Frontal cortex (tissue), 4 donors: Measurements from ENCODE around the gene MAP2K5. TPM values are rescaled to one million over a fixed set of nuclear protein-coding genes. Genes with fewer than 3 reads are reported as not detected.

Experiments
- DNase-seq, 2 donors: peaks; one replicate each; pipeline ENCODE4 v3.0.0; 2012; ENCODE audit warnings: low spot score in 2 of 2
- FAIRE-seq: peaks from 2 replicates; lab custom pipeline; 2012; peaks lifted over from hg19 to GRCh38; lab: Jason Lieb, UNC
- total RNA-seq: library from RNA; depleted of rRNA; stranded (reverse); fragments of >200 nt; gene quantifications from one replicate; pipeline ENCODE4 v1.2.3, GENCODE V29; 2014
- donor health status: control.
- donor health status: control.
- donor health status: control.

The MAP2K5 gene
- total RNA-seq, result 11.0 TPM

DNA sequence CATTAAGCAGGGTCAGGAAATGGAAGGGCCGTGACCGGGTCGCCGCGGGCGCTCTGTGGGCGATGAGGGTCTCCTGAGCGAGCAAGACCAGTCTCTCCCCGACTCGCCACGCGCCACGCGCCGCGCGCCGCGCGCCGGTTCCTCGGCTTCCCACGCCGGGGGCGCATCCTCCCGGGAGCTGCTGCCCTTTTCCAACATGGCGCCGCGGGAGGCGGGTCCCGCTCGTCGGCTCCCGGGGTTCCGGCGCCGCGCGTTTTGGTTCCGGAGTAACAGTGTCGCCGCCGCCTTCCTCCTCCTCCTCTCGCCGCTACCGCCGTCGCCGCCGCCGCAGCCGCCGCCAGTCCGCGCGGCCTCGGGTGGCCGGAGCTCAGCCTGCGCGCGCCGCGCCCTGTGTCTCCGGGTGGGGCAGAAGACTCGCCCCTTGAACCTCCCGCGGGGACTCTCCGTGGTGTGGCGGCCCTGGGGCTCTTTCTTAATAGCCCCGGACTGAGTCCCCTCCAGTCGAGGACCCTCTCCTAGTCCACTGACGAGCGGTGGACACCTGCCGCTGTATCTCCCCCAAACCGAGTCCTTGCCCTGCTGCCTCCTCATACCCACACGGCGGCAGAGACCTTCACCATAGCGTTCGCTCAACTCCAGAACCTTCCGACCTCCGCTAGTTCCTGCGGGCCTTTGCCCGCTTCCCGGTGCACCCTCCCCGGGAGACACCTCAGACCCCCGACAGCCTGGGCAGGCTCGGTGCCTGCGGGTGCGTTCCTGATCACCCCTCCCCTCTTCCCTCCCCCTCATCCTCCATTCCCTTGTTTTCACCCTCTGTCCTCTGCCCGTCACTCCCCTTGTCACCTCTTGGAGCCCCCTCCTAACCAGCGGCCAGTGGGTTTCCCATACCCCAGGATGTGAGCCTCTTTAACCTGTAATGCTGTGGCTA lies at the start of gene MAP2K5:
TSS of gene MAP2K5 (plus strand) at position 284 of the 928 bp plus-strand sequence. CDS start at position 917, 633 bp downstream.
- DNase-seq (peak; percentile 82 to 88), FAIRE-seq (no peak)

DNA sequence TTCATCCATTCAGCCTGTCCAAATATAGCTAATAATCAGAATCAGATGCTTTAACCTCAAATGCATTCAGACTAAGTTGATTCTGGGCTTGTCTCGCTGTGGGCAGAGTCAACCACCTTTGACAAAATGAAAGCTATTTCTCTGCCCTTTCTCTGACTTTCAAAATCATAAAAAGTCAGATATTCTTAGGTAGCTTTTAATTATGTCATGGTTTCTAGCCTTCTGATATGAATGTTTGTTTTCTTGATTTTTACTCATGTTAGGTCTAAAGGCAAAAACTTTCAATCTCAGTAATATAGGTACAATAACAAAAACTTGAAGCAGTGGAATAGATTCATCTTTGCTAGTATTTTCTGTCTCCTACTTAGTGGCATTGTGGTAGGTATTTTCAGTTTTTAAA lies 46.9 kb upstream of the MAP2K5 start:
- DNase-seq, result no peak
- no peak for FAIRE-seq

DNA sequence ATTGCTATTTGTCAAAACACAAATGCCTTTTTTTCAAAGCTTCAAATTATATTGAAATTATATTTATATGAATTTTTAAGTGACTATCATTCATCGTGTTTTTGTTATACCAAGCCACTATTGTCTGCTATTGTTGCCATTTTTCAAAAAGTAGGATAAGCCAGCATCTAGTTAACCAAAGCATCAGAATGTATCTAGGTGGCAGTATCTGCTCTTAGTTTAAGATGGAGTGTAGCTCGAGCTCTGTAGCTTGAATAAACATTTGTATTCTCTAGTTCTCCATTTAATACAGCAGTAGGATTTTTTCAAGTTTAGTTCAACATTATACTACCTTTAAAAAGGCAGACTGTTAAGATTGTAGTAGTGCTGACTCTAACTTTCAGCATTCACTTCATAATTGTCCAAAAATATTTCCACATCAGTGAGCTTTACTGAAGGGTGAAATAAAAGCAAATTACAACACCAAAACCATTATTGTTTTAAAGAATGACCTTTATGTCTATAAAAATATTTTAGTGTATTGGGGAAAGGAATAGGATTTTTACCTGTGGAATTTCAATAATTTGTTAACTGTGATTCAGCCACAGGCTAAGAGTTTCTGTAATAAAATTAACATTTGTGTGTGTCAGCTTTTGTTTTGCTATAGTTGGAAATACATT lies 41.2 kb upstream of the MAP2K5 start:
- peak; percentile 35 to 39 for DNase-seq
- FAIRE-seq, result peak; percentile 96

DNA sequence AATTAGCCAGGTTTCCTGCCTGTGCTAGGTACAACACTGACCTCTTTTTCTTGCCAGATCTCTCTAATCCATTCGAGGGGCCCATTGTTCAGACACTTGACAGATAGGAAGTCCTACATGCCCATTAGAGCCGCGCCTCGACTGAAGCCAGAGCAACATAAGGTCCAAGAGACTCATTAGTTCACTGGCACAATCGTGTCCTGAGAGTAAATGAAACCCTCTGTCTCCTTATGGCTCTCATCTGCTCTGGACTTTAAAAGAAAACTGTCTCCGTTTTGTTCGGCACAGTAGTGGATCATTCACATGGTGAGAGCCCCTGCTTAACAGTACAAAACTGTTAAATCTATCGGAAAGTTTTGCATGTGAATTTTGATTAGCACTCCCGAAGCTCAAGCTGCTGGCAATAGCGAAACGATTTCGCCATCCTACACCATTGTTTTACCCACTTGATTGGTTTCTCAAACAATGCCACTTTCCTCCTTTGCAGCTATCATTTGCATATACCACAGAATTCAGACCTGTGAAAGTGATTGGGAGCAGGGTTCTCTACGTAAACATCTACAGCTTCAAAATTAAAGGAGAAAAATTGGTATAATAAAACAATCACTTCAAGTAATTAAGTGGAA lies 40.6 kb upstream of the MAP2K5 start:
- FAIRE-seq, result no peak
- DNase-seq, result no peak

DNA sequence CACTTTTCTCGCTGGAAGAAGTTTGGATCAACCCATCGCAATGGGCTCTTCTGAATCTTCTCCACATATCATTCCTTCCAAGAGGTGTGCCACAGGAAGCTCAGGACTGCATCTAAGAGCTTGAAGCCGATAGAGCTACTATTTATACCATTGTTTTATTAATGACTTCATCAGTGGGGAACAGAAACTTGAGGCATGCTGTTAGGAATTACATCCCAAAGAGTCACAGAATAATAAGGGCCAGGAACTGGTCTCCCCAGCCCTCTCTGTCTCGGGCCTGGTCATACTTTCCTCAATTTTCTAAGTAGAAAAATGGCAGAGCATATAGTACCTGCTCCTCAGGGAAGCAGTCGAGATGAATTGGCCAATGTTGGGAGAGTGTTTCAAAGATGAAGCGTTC lies 38.4 kb upstream of the MAP2K5 start:
- FAIRE-seq (no peak), DNase-seq (no peak)

DNA sequence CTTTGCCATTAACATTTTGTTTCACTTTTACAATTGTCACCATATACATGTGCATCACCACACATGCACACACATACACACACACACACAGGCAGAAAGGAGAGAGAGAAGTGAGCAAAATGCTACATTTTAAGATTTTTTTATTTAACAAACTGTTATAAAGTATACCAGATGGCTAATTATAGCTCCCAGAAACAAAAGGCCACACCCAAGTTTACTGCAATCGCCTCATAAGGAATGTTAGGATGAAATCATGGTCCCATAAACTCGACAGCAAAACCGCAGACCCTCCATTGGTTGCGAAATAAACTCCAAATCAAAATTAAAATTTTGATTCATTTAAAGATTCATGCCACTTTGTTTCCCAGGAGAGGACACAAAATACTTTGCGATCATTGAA lies 37.7 kb upstream of the MAP2K5 start:
- DNase-seq (no peak), FAIRE-seq (no peak)

DNA sequence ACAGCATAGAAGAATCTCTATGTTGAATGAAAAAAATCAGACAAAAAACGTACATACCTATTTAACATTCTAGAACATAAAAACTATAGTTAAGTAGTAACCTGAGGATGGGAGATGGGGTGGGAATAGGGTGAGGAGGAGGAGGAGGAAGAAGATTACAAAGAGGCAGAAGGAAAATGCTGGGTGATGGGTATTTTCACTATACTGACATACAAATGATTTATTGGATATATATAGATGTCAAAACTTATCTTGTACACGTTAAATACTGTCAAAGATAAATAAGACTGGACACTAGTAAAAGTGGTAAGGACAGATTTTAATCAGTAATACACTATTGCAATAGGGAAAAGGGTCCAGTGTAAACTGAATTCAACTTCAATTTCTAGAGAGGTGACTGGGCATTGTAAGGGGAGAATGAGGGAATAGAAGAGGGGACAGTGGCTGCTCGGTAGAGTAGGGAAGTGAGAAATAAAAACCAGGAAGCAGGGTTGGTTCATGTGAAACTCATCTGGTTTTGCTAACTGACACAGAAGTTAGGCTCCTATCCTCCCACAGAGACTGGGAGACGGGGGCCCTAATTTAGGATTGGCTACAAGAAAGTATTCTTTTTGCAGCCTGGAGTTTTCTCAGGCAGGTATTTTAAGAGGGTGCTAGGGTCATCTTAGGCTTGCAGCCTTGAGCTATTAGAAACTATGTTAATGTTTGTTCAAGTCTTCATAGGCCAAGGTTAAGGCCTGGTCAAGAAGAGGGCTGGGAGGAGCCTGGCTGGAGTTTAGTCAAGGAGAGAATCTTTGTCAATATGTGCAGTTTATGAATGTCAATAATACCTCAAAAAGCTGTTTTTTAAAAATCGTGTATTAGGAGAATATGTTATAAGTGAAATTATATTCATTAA lies 36.6 kb upstream of the MAP2K5 start:
- FAIRE-seq, result no peak
- no peak for DNase-seq

DNA sequence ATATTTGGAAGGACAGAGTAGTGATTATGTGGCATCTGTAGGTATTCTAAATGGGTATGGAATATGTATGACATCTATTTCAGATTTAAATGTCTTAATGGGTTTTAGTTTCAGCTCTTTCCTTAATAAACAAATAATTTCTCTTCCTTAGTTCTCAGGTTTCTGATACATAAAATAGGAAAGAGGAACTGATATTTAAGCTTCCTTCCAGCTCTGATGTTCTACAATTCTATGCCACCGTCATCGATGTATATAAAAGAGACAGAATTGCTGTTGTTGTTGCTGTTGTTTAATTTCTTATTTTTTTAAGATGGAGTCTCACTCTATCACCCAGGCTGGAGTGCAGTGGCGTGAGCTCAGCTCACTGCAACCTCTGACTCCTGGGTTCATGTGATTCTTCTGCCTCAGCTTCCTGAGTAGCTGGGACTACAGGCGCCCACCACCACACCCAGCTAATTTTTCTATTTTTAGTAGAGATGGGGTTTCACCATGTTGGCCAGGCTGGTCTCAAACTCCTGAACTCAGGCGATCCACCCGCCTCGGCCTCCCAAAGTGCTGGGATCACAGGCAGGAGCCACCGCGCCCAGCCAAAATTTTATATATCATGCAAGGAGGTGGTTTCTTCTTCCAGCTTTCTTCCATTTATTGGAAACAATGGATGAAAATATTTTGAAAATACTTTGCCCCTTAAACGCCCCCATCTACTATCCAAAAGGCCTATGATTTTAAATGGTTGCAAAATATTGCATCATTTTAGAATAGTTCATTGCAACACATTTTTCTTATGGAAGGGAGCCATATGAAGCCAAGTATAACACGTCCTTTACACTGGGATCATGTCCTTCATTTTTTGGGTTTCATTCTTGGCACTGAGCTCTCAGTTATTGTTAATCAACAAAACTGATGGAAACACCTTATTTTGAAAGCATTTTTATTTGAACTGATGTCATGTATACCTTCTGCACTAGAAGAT lies 35.4 kb upstream of the MAP2K5 start:
- DNase-seq (no peak), FAIRE-seq (no peak)

DNA sequence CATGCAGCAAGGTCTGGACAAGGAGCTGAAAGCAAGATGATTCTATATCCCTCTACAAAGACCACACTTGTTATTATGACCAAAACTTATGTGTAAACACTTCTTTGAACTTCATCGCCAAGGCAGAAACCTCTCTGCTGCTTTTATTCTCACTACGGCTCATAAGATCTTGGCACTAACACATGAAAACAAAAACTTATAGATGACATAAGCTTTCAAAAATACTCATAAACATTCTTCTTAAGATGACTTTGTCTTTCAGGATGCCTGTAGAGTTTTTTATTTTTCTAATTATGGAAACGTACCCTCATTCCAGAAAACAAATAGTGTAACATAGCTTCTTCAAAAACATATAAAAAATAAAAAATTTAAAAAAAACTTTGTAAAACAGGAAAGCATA lies 34.1 kb upstream of the MAP2K5 start:
- DNase-seq, result no peak
- peak; percentile 40 for FAIRE-seq

DNA sequence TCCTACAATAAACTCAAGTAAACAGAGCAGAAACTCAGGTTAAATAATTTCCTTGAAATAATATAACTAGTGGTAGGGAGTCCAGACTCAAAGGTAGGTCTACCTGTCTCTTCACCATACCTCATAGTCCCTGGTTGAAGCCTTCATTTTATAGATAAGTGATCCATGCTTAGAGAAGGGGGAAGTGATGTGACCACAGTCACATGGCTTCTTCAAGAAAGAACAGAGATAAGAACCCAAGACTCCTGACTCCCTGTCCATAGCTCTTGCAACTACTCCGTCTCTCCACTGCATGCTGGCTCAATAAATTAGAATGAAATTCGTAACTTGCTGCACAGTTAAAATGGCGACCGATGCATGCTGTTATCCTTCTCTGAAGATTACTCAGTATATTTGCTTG lies 32.6 kb upstream of the MAP2K5 start:
- no peak for FAIRE-seq

DNA sequence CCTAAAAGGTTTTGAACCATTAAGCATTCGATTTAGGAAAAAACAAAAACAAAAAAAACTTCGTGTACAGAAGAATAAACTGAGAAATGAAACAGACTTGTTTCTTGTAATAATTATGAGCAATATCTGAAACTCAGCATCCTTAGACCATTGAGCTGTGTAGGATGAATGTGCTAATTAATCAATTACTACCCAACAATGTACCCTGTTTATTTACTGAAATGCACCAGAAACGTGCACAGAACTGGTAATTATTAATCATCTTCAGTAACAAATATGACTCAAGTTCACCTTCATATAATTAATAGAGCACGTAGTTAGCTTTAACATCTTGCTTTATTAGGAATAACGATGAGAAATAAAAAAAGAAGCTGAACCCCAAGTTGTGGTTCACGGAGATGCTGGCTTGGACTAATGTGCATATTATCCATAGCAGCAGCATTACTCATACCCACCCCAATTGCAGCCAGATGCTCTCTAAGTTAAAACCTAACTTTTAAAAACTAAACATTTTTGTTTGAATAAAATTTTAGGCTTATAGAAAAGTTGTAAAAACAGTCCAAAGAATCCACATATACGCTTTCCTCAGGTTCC lies 31.8 kb upstream of the MAP2K5 start:
- FAIRE-seq (no peak), DNase-seq (no peak)

More for the DNA sequence above, 32.6 kb upstream of the MAP2K5 start:
- DNase-seq, result no peak

DNA sequence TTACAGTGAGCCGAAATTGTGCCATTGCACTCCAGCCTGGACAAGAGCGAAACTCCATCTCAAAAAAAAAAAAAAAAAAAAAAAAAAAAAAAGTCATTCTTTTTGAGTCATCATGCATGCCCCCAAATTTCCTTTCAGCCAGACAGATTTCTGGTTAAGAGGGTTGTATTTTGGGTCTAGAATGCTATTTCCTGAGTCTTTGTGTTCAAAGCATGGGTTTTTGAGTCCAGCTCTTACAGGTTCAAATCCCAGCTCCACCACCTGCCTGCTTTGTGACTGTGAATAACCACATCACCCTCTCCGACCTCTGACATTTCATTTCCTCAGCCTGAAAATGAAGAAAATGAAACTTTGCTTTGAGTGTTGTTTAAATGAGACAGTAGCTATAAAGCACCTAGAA lies 30.9 kb upstream of the MAP2K5 start:
- FAIRE-seq (no peak), DNase-seq (no peak)

DNA sequence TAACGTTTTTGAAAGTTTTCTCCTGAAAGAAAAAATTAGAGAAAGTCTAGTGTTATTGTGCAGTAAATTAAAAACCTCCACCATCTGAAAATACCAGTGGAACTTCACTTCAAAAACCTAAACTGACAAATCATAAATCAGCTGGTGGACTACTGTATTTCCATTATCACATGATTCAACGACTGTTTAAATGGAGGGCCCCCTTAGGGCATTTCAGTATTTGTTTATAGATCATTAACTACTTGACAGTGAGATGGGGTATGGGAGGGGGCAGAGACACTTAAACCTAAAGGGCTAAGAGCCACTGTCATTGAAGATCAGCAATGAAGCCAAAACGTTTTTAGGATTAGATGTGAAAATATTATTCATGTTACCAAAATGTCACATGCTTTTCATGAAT lies 30.4 kb upstream of the MAP2K5 start:
- FAIRE-seq, result no peak
- DNase-seq, result no peak

DNA sequence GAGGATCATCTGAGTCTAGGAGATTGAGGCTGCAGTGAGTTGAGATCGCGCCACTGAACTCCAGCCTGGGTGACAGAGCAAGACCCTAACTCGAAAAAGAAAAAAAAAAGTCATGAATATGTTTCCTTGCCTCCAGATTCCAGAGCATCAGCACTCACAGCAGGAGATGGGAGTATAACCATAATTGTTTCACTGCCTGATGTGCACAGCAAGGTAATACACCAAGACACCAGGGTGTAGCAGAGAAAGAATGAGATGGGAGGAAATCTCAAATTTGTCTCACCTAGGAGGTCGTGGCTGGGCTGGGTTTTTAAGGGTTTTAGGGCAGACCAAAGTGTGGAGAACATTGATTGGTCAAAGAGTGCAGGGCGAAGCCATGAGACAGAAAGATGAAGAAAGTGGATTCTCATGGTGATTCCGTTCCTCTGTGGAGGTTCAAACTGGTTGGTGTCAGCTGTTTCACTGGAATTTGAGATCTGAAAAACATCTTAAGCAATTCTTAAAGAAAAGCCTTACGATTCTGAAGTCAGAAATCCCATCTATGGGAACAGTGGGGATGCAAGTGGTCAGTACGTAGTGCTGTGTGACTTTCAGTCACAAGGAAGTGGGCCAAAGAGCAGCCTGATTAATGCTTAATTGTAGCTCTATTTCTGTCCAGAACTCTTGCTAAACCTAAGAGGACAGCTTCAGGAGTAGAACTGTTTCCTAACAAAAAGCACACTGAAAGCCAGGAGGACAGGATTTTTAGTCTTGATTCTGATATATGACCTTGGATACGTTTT lies 29.4 kb upstream of the MAP2K5 start:
- no peak for FAIRE-seq
- DNase-seq, result no peak

DNA sequence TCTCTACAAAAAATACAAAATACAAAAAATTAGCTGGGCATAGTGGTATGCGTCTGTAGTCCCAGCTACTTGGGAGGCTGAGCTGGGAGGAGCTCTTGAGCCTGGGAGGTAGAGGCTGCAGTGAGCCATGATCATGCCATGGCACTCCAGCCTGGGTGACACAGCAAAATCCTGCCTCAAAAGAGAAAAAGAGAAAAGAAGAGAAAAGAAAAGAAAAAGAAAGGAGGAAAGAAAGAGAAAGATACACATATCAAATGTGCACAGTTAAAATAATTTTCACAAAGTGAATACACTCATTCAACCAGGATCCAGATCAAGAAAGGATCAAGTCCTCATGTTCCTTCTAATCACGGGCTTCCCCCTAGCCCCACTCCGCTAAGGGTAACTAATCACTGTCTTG lies 27.4 kb upstream of the MAP2K5 start:
- FAIRE-seq, result no peak
- no peak for DNase-seq

DNA sequence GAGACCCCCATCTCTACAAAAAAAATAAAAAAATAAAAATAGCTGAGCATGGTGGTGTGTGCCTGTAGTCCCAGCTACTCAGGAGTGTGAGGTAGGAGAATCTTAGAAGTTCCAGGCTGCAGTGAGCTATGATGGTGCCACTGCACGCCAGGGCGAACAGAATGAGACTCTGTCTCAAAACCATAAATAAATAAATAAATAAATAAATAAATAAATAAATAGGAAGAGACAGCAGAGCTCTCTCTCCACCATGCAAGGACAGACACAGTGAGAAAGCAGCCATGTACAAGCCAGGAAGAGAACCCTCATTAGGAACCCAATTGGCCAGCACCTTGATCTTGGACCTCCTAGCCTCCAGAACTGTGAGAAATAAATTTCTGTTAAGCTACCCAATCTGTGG lies 26.9 kb upstream of the MAP2K5 start:
- no peak for FAIRE-seq
- no peak for DNase-seq

DNA sequence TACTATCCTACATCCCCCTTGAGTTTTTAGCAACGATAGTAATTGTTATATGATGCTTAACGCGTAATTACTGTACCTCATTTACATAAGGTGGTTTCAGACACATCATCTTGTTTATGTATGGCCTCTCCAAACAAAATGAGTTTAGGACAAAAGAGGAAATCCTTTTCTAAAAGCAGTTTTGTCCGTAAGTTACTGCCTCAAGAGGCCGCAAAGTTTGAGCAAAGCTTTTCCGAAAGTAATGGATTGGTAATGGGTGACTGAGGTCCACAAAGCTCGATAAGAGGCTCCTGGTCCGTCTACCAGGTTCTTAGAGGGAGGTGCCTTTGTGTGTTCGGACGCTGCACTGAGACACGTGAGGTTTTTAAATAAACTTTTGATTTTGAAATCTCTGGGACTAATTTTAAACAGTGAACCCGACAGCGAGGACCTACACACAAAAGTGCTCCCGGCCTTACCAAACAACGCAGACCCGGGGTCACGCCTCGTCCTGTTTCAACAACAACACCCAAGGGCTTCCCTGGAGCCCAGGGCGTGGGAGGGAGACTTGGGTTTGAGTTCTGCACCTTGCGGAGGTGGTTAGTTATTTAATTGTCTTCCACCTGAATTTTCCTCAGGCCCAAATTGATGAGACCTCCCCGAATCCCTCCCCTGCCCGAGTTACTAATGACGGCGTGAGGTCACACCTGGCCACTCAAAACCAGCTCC lies 22.0 kb upstream of the MAP2K5 start:
- FAIRE-seq, result no peak
- DNase-seq, result peak in 1 of 2 donors; percentile 27
